Stimulated activated CD8-positive, alpha-beta memory T cell treated with anti-CD3 and anti-CD28 coated beads, Interleukin-2, amount 100 ng/mL, for 1 hour (primary cell): ENCODE measurements around the gene SEC14L1.
"Not testable (repeated sequence)": the region's sequence is repeated elsewhere in the genome, so short reads cannot be mapped to it uniquely, and the experiment has no call there.

Experiments
- DNase-seq, 2 donors: peaks; one replicate each; pipeline ENCODE4 v3.0.0-alpha.2; 2020; ENCODE audit warnings: low read depth in 2 of 2

The SEC14L1 gene

DNA sequence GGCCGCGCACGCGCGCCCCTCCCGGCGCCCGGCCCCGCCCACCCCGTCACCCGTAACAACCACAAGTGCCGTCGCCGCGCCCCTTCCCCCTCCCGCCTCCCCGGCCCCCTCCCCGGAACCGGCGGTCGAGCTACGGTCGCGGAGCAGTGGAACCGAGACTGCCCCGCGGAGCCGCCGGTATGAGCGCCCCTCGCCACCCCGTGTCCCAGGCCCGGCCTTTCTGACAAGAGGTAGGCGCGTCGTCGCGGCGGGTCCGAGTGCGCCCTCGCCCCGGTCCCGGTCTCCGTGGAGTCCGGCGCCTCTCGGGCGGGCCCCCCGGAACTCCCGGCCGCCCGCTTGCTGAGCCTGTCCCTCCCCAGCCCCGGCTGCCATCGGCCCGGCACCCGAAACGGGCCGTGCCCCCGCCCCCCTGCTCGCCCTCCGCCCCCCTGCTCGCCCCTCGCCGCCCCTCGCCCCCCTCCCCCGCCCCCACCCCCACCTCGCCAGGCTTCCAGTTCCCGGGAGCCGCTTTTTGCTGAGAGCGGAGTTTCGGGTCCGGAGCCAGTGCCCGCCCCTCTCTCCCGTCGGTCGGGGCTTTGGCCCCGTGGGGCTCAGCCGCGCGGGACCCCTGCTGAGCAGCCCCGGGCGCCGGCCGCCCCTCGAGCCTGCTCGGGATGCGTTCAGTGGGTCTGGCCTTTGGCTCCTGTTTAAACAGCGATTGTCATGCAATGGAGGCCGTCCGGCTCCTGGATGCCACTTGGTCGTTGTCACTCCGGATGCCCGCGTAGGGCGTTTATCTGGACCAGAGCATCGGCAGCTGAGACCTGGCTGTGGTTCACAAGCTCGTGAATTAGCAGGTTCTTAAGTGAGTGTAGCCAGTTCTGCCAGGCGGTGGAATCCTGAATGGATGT is at the start of gene SEC14L1:
SEC14L1 (plus strand) TSS at position 92 of the 890 bp plus-strand sequence. CDS start 2,628 bp downstream, outside the sequence.
- no peak for DNase-seq

DNA sequence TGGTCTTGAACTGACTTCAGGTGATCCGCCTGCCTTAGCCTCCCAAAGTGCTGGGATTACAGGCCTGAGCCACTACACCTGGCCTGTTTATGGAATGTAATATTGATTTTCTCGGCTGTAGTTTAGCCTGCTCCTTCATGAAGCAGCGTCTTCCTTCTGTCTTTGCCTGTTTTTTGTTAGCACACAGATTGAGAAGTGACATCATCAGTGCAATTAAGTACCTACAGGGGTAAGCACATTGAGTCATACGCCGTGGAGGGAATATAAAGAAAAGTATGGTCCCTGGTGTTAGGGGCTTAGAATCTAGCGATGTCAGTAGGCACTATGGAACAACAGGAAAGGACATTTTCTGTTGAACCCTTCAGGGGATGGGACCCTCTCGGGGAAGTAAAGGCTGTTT is 48.7 kb upstream of the SEC14L1 start:
- DNase-seq: no peak

DNA sequence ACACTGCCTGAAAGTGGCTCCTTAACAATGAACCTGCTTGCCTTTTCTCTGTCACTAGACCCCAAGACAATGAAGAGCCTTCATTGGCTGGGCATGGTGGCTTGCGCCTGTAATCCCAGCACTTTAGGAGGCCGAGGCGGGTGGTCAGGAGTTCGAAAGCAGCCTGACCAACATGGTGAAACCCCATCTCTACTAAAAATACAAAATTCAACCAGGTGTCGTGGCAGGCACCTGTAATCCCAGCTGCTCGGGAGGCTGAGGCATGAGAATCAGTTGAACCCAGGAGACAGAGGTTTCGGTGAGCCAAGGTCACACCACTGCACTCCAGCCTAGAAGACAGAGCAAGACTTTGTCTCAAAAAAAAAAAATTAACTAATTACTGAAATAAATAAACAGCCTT is 45.3 kb upstream of the SEC14L1 start:
- DNase-seq: no peak

DNA sequence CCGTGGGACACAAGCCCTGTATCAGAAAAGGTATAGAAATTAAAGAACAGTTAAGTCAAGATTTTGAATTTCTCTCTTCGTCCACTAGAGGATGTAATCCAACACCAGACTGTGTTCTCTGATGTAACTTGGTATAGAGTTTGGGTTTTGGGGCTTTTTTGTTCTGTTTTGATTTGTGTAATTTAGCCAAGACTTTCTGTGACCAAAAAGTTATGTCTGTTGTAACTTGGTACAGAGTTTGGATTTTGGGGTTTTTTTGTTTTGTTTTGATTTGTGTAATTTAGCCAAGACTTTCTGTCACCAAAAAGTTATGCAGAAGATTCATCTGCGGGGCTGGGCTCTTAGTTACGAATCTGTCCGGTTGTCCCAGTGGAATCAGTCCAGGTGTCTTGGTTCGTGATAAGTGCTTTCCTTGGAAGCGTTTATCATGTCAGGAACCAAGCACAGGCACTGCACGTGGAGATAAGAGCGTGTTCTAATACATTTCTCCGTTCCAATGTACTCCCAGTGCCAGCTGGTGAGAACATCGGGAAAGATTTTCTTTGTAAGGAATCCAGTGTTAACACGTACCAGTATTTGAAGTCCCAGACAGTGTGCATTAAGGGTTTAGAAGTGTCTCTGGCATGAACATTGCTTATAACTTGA is 44.1 kb upstream of the SEC14L1 start:
- DNase-seq: no peak

DNA sequence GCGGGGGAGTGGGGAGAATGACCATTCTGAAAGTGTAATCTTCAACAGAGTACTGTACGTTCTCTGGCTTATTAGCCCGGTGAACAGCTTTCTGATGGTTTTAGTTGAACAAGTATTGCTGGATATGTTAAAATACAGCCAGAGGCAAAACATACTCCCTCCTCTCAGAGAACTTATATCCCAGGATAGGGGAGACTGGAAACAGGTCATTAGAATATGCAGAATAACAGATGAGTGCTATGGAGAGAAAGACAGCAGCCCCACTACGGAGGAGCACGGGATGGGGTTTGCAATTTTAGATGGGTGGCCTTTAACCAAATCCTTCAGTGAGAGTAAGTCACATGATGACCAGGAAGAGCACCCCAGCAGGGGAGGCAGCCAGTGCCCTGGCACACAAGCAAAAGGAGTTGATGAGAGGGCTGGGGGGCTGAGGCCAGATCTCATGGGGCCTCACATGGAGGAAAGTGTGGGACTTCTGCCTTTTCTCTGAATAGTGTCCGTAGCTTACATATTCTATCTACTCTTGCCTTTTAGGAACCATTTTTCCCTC is 43.1 kb upstream of the SEC14L1 start:
- DNase-seq: no peak

DNA sequence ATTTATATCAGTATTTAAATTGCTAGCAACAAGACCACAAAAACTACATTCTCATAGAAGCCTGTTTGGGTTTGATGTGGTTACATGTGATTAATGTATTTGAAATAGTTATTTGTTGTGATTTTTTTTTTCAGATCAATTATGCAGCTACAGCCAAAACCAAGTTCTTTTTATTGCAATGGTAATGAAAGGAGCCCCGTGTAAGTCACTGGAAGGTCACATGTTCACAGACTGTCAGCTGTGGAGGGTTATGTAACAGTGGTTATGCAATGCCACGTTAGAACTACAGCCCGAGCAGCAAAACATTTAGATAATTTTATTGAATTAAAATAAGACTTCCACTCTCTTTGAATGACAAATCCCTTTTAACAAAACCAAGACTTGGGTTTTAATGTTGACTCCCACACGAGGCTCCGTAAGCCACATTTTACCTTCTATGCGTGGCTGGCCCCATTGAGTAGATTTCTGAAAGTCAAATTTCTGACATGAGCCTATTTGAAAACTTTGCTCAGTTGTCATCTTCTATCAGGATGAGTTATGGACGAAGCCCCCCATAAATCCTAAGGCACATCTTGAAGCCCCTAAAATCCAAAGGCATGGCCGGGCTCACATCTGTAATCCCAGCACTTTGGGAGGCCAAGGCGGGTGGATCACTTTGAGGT is 41.8 kb upstream of the SEC14L1 start:
- no peak for DNase-seq

DNA sequence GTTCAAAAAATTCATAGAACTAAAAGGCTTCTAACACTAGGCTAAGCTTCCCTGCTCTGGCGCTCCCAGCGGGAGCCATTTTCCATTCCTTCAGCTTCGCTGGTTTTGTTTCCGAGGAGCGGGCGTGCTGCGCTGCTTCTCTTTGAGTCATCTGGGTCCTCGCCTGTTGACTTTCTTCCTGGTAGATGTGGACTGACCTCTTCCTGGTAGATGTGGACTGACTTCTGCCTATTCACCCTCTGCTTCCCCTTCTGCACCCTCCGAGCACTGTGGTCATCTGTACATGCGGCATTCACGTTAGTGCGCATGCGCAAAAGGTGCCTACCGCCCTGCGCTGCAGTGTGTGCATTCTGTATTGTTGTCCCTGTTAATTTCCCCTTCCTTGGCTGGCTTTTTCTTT is 40.8 kb upstream of the SEC14L1 start:
- no peak for DNase-seq

DNA sequence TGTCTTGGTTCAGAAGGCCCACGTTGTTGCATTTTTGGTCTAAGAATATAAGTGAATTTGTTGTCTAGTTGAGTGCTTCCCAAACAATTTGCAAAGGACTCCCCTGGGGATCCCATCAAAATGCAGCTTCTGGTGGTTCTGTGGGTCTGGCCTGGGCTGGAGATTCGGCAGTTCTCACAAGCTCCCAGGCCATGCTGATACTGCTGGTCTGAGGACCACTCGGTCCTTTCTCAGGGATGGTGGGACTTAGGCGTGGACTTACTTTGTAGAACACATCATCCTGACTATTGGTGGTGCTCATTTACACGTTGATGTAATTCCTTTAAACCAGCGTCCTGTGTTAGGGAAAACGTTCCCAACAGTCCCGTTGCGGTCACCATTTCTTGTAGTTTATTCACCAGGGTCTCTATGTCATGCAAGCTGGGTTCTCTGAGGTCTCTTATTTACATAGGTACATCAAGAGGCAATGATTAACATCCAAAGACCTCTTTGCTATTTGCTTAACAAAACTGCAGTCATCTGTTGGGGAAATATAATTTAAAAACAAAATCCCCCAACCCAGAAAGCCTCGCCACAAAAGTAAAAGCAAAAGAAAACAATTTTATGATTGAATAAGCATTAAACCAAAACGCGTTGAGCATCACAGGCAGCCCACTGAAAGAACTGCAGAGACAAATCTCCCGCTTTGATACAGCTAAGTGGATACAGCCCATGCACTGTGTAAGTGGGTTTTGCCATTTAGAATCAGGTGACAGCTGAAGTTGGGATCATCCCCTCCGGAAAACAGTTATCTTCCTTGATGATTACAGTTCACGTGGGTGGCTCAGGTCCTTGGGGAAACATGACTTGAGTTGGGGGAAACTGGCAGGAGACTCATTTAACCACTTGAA is 39.0 kb upstream of the SEC14L1 start:
- DNase-seq: no peak

DNA sequence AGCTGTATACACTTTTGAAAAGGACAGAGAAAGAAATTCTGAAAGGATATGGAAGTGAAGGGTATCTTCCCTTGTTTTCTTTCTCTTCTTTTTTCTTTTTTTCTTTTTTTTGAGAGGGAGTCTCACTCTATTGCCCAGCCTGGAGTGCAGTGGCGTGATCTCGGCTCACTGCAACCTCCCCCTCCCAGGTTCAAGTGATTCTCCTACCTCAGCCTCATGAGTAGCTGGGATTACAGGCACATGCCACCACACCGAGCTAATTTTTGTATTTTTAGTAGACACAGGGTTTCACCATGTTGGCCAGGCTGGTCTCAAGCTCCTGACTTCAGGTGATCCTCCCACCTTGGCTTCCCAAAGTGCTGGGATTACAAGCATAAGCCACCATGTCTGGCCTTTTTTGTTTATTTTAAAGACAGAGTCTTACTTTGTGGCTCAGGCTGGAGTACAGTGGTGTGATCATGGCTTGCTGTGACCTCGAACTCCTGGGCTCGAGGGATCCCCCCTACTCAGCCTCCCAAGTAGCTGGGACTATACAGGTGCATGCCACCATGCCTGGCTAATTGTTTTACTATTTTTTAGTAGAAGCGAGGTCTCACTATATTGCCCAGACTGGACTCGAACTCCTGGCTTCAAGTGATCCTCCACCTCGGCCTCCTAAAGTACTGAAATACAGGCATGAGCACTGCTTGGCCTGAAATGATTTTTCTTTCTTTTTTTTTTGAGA is 38.2 kb upstream of the SEC14L1 start:
- DNase-seq: not testable (repeated sequence)

DNA sequence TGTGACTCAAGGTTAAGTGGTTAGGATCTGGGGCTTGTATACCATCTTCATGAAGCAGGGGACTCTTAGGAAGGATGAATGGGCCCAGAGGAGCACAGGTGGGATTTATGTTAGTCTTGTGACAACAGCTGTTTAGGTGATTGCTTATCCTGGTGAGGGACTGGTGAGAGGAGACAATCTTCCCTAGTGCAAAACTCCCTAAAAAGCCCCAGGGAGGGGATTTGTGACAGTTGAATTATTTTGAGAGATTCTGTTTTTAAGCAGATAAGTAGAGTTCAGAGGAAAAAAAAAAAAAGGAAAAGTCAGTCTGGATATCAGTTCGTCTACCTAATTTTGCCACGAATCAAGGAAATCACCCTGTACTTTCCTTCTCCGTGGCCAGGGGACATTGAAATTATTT is 35.1 kb upstream of the SEC14L1 start:
- no peak for DNase-seq

DNA sequence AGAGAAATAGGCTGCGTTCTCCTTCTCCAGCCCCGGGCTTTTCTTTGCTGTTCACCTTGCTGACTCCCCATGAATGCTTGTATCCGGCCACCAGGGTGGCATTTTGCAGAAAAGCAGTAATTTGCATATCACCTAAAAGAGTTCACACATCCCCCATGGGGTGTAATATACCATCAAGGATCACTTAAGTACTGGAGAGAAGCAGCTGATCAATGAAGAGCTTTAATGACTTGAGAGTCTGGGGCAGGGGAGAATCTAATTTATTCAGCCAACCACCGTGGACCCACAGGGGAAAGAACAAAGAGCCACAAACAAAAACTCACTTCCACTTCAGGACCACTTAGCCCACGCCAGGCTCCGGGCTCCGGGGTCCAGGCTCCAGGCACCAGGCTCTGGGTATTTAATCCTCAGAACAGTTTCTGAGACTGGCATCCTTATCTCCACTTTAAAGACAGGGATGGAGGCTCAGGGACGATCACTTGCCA is 33.9 kb upstream of the SEC14L1 start:
- no peak for DNase-seq

DNA sequence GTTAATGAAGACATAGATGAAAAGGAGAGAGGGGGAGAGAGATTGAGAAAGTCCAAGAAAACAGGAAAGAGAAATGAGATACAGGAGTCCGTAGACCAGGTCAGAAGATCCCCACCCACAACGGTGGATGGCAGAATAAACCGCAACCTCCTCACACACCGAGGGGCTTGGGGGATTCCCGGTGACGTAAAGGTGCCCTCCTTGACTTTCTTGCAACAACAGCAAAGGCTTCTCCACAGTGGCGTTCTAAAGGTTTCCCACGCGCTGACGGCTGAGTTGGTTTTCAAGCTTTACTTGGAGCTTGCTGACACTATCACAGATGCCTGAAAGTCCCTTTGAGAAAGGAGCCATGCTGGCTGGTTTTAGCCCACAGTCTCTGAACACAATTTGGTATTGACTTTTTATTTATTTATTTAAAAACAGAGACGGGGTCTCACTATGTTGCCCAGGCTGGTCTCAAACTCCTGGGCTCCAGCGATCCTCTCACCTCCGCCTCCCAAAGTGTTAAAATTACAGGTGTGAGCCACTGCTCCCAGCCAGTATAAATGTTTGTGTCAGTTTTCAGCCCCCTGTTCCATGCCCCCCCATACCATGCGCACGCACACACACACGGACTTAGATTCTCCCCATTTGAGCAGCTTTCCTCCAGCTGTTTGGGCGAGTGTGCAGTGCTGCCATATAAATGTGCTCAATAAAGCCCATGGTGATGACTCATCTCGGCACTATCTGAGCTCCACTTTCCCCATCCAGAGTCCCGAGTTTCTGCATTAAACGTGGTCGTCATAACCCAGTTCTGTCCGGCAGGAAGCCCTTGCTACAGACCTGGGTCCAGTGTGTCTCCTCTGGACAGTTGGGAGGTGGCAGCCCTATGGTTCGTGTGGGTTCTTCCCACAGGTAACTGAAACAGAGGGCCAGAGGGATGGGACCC is 33.0 kb upstream of the SEC14L1 start:
- peak; percentile 18 to 48 for DNase-seq

DNA sequence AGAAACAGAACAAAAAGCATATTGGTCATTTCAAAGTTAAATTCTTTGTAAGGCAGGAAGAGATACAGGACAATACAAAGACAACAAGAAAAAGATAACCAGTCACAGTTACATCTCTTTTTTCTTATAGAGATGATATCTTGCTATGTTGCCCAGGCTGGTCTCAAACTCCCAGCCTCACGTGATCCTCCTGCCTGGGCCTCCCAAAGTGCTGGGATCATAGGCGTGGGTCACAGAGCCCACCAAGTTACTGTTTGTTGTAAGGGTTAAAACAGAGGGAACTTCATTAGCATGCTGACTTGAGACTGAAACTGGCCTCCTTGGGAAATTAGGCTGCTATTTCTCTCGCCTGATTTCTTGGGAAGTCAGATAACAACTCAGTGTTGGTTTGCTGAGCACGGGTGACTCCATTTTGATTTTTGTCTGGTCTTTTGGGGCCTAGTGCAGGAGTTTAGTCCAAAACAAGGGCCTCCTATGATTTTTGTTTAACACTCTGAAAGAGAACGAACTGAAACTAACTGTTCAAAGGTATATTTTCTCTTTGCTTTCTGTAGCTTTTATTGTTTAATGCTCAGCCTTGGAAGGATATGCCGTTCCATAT is 31.5 kb upstream of the SEC14L1 start:
- DNase-seq: no peak

DNA sequence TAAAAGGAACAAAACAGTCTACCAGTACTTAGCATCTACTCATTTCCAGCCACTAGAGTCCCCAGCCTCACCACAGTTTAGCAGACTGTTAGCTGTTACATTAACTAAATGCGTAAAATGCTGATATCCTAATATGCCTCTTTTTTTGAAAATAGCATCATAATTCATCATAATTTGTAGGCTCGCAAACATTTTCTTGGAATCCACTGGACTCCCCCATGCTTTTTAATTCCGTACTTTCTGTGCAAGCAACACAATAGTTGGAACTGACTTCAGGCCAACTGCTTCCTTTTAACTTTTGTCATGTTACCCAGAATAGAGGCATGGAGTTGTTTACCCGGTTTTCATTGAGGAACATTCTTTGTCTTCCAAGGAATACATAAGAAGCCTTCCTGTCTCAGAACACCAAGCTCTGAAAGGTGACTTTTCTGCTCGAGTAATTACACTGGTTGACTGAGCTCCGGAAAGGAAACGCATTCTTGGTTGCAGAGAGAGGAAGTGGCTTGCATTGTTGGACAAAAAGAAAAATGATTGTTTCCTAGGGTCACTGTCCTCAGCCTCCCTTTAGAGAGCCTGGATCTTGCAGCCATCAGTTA is 30.9 kb upstream of the SEC14L1 start:
- DNase-seq: no peak

DNA sequence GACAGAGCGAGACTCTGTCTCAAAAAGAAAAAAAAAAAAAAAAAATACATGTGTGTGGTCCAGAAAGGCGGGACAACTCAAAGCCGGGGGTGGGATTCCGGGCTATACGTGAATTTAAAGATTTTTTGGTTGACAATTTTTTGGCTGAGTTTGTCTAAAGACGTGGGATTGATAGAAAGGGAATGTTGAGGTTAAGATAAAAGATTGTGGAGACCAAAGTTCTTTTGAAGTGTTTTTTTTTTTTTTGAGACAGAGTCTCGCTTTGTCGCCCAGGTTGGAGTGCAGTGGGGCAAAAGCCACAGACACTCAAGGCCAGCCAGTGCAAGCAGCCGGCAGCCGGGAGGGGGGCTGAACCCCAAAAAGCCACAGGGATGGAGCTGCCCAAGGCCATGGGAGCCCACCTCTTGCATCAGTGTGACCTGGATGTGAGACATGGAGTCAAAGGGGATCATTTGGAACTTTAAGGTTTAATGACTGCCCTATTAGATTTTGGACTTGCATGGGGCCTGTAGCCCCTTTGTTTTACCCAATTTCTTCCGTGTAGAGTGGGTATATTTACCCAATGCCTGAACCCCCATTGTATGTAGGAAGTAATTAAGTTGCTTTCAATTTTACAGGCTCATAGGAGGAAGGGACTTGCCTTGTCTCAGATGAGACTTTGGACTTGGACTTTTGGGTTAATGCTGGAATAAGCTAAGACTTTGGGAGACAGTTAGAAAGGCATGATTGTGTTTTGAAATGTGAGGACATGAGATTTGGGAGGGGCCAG is 29.4 kb upstream of the SEC14L1 start:
- DNase-seq: not testable (repeated sequence)

DNA sequence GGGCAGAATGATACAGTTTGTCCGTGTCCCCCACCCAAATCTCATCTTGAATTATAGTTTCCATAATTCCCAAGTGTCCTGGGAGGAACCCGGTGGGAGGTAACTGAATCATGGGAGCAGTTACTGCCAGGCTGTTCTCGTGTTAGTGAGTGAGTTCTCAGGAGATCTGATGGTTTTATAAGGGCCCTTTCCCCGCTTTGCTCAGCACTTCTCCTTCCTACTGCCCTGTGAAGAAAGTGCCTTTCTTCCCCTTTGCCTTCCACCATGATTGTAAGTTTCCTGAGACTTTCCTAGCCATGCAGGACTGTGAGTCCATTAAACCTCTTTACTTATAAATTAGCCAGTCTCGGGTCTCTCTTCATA is 28.9 kb upstream of the SEC14L1 start:
- DNase-seq: no peak

DNA sequence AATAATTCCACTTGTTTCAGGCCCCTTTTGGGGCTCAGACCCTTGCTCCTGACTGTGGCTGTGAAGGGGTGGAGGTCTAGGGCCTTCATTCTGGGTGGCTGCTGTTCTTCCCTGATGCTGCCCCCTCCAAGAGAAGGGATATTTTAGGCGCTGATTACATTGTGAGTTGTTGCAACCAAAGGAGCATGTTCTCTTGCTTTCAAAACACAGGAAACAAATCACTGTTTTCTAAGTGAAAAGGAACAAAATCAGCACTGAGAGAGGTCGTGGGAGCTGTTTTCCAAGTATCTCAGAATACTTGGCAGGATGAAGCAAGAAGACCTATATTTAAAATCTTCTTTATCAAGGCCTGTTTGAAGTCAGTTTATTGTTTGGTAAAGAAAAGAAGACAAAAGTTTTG is 25.3 kb upstream of the SEC14L1 start:
- DNase-seq: no peak

DNA sequence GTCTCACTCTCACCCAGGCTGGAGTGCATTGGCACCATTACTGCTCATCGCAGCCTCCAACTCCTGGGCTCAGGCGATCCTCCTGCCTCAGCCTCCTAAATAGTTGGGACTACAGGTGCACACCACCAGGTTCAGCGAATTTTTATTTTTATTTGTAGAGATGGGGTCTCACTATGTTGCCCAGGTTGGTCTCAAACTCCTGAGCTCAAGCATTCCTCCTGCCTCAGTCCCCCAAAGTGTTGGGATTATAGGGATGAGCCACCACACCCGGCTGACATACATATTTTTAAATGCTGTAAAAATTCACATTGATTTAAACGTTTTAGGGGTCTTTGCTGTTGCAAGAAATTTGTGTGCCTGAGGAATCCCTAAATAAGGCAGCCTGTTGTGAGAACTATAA is 24.8 kb upstream of the SEC14L1 start:
- DNase-seq: no peak
